CD4-positive, CD25-positive, alpha-beta regulatory T cell (primary cell): Measurements from ENCODE around the gene MRPL20. TPM values are rescaled to one million over a fixed set of nuclear protein-coding genes. Genes with fewer than 3 reads are reported as not detected.
"Not testable (repeated sequence)": the region's sequence is repeated elsewhere in the genome, so short reads cannot be mapped to it uniquely, and the experiment has no call there.

ENCODE experiments used
- ATAC-seq, 2 donors: fragments of 150-1000 bp; cut with Tn5 transposase; one replicate each; pipeline ENCODE4 v1.10.0; 2021; ENCODE audit warnings: low read depth in 2 of 2, moderate number of reproducible peaks in 2 of 2, moderate library complexity in 1 of 2
- DNase-seq, 3 donors: peaks; one replicate each; pipeline versions ENCODE4 v3.0.0 to v3.0.0-alpha.2; 2012 to 2022; ENCODE audit warnings: mixed read lengths in 1 of 3
- H3K27ac ChIP-seq: one replicate; pipeline ENCODE4 v1.7.0; 2013; ENCODE audit warnings: mild to moderate bottlenecking, low read length; ENCODE audit not compliant: insufficient read depth, poor library complexity, severe bottlenecking
- H3K27me3 ChIP-seq: one replicate; pipeline ENCODE4 v1.7.0; 2013; ENCODE audit warnings: low read length; ENCODE audit not compliant: control insufficient read depth, insufficient read depth
- H3K36me3 ChIP-seq: one replicate; pipeline ENCODE4 v1.7.0; 2013; ENCODE audit warnings: mild to moderate bottlenecking, low read length, moderate library complexity; ENCODE audit not compliant: control insufficient read depth, insufficient read depth
- H3K4me1 ChIP-seq: 2 replicates; pipeline ENCODE4 v1.7.0; 2013; ENCODE audit warnings: mild to moderate bottlenecking, low read length; ENCODE audit not compliant: insufficient read depth, control insufficient read depth, poor library complexity, severe bottlenecking
- H3K4me3 ChIP-seq: one replicate; pipeline ENCODE4 v1.7.0; 2013; ENCODE audit warnings: low read depth, mild to moderate bottlenecking, low read length, moderate library complexity
- H3K9me3 ChIP-seq, 2 experiments: 1 replicate in 1 of 2; 2 replicates in 1 of 2; pipeline ENCODE4 v1.7.0; 2013; ENCODE audit warnings: low read length in 2 of 2, mild to moderate bottlenecking in 1 of 2, moderate library complexity in 1 of 2; ENCODE audit not compliant: control insufficient read depth in 2 of 2
- H3K27ac Mint-ChIP-seq, 3 donors: one replicate each; pipeline ENCODE4 v1.8.0; 2020 to 2022; ENCODE audit warnings: mild to moderate bottlenecking in 3 of 3, mixed read lengths in 3 of 3, moderate library complexity in 2 of 3
- H3K27me3 Mint-ChIP-seq: one replicate; pipeline ENCODE4 v1.8.0; 2022; ENCODE audit warnings: mild to moderate bottlenecking, mixed read lengths
- H3K36me3 Mint-ChIP-seq: one replicate; pipeline ENCODE4 v1.8.0; 2020; ENCODE audit warnings: mixed read lengths
- H3K4me1 Mint-ChIP-seq, 4 donors: one replicate each; pipeline ENCODE4 v1.8.0; 2020 to 2022; ENCODE audit warnings: mixed read lengths in 4 of 4, mild to moderate bottlenecking in 1 of 4
- H3K4me3 Mint-ChIP-seq, 4 donors: one replicate each; pipeline ENCODE4 v1.8.0; 2020 to 2022; ENCODE audit warnings: mild to moderate bottlenecking in 4 of 4, mixed read lengths in 4 of 4, moderate library complexity in 3 of 4
- H3K9me3 Mint-ChIP-seq, 7 donors: one replicate each; pipeline ENCODE4 v1.8.0; 2020 to 2022; ENCODE audit warnings: mixed read lengths in 7 of 7, mild to moderate bottlenecking in 3 of 7, moderate library complexity in 2 of 7
- polyA plus RNA-seq, 4 donors: library from polyadenylated mRNA; unstranded; fragments of 300-500 nt; fragmentation: Illumina TruSeq; gene quantifications; one replicate each; pipeline ENCODE4 v1.2.3, GENCODE V29; 2021
- total RNA-seq: library from RNA; stranded (reverse); gene quantifications from one replicate; pipeline ENCODE4 v1.2.3, GENCODE V29; 2022

Gene MRPL20
- total RNA-seq (83.4 TPM), polyA plus RNA-seq (100 to 1,000 TPM; 162 to 188 (median 178) TPM)

DNA sequence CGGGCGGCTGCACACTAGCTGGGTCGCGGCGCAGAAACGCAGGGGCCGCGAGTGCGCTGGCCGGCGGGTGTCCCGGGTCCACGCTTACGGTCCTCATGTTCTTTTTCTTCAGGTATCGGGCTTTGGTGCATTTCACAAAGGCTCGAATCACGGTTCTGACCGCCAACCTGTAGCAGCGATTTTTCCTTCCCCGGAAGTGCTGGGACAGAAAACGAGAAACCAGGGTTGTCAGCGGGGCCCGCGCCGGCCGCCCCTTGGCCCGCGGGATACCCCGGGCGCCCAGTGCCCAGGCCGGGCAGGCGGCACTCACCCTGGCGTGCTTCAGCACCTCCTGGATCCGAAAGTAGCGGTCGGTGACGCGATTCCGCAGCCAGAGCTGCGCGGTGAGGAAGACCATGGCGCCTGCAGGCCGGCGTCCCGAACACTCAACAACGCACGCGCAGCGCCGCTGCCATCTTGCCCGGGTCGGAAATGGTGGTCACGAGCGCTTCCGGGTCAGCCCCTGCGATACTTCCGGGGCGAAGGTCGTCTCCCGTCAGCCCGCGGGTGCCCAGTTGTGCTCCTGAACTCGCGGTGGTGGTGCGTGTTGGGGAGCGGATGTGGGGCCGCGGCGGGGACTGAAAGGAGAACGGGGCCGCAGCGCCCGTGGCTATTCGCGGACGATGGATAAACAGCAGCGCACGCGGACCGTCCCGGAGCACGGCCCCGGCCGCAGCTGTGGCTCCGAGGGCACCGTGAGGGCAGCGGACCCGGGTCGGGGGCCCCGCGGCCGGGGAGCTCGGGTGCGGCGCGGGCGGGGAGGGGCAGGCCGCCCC is at the start of gene MRPL20:
Gene MRPL20, minus strand, starts transcription at position 473 of the 815 bp plus-strand sequence. Its CDS starts 76 bp downstream, at position 397.
- peak; percentile 95 to 97 (median 96) for DNase-seq

DNA sequence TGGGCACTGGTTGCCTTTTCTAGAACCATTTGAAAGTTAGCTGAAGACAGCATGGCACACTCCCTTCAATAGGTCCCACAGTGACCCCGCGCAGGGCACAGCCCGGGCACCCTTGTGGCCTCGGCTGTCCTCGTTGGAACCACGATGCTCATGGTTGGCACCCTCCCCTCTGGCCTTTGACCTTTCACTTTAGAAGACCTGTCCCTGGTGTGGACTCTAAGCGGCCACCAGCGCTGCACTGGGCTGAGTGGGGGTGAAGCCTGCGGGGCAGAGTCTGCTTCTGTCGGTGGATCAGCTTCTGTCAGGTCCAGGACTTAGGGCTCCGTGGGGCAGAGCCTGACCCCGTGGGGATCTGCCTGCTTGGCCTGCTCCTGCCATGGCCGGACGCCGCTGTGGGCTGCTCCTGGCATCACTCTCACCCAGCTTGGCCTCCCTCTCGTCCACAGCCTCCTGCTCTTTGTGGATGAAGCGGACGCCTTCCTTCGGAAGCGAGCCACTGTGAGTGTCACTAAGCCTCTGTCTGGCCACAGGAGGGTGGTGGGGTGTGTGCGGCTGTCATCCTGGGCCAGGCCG is 49.7 kb upstream of the MRPL20 start:
- H3K27me3 Mint-ChIP-seq, H3K27ac Mint-ChIP-seq, H3K9me3 ChIP-seq, H3K4me3 Mint-ChIP-seq, DNase-seq, H3K9me3 Mint-ChIP-seq, H3K4me3 ChIP-seq, H3K27me3 ChIP-seq, H3K27ac ChIP-seq, H3K4me1 Mint-ChIP-seq, H3K36me3 Mint-ChIP-seq, H3K4me1 ChIP-seq, H3K36me3 ChIP-seq: not testable (repeated sequence)
- ATAC-seq = peak in 1 of 2 donors; percentile 33

More for the DNA sequence above, at the start of gene MRPL20:
- peaks cover 23% of the 10 kb centered on the region for H3K36me3 ChIP-seq
- Mint-ChIP-seq H3K36me3 (peaks cover 15% of the 10 kb centered on the region), H3K27ac (peak within 1 kb of the TSS; percentile 86 to 97 (median 93)), H3K4me1 (peaks cover 0 to 57% (median 14%) of the 10 kb centered on the region in 4 donors), H3K27me3 (no peaks in the 10 kb centered on the region), H3K9me3 (no peaks in the 10 kb centered on the region), H3K4me3 (peak within 1 kb of the TSS; percentile 92 to 96 (median 95))
- peak within 1 kb of the TSS; percentile 64 for H3K4me3 ChIP-seq
- no peaks in the 10 kb centered on the region for H3K9me3 ChIP-seq
- H3K27ac ChIP-seq = peak within 1 kb of the TSS; percentile 89
- ATAC-seq = peak; percentile 95 to 97
- H3K27me3 ChIP-seq = no peaks in the 10 kb centered on the region
- H3K4me1 ChIP-seq = peaks cover 20% of the 10 kb centered on the region

DNA sequence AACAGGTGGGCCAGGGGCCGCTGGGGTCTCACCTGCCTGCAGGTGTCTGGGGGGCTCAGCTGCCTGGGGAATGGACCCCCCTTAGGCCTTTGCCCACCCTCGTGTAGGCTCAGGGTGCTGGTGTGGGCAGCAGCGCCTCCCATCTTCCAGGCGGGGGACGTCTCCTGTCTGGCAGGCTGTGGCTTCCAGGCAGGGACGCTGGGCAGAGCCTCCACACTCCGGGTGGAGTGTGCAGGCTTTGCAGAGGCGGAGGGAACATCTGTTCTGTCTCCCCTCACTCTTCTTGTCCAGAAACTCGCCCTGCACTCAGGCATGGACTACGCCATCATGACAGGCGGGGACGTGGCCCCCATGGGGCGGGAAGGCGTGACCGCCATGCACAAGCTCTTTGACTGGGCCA is 48.8 kb upstream of the MRPL20 start:
- H3K4me3 ChIP-seq, DNase-seq, H3K9me3 ChIP-seq, H3K36me3 ChIP-seq, H3K4me1 ChIP-seq, ATAC-seq, H3K27ac ChIP-seq, H3K9me3 Mint-ChIP-seq, H3K27me3 Mint-ChIP-seq, H3K4me1 Mint-ChIP-seq, H3K4me3 Mint-ChIP-seq, H3K27ac Mint-ChIP-seq, H3K36me3 Mint-ChIP-seq, H3K27me3 ChIP-seq: not testable (repeated sequence)

DNA sequence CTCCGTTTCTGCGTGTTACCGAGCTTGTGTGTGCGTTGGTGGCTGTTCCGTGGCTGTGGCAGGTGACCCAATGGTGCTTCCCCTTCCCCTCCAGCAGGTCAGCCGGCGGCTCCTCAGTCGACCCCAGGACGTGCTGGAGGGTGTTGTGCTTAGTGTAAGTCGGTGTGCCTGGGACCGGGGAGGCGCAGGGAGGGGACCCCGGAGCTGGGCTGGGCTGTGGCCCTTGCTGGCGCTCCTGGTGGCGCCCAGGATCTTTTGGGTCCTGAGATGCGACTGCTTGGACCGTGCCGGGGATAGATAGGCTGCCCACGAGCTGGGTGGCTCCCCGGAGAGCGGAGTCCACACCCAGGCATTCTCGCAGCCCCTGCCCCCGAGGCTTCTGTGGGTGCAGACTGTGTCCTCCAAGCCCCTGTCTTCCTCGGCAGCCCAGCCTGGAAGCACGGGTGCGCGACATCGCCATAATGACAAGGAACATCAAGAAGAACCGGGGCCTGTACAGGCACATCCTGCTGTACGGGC is 48.3 kb upstream of the MRPL20 start:
- DNase-seq = no peak
- H3K36me3 ChIP-seq = no peaks in the 10 kb centered on the region

DNA sequence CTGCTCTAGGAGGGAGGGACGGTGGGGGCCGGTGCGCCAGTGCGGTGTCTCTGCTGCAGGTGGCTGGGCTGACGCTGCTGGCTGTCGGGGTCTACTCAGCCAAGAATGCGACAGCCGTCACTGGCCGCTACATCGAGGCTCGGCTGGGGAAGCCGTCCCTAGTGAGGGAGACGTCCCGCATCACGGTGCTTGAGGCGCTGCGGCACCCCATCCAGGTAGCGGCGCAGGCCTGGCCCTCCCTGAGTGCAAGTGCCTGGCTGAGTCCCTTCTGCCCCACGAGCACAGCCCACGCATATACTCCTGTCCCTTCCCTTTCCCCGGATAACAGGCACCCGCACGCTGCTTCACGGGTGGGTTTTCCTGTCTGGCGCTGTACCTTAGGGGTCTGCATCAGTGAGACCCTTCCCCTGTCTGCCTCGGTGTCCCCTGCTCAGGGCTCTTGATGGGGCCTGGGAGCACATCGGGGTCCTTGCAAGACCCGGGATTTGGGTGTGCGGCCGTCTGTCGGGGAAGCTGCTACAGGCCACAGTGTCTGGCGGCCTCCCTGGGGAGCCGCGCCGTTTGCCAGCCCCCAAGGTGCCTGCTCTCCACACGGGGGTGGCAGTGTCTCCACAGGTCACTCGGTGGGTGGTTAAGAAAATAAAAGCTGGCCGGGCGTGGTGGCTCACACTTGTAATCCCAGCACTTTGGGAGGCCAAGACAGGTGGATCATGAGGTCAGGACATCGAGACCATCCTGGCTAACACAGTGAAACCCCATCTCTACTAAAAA is 47.4 kb upstream of the MRPL20 start:
- not testable (repeated sequence) for H3K9me3 ChIP-seq, H3K27me3 Mint-ChIP-seq, H3K27ac ChIP-seq, H3K36me3 ChIP-seq, H3K9me3 Mint-ChIP-seq, H3K27ac Mint-ChIP-seq, H3K4me3 ChIP-seq, DNase-seq, H3K36me3 Mint-ChIP-seq, H3K27me3 ChIP-seq, H3K4me1 Mint-ChIP-seq, H3K4me1 ChIP-seq, ATAC-seq, H3K4me3 Mint-ChIP-seq

More for the DNA sequence above, 48.3 kb upstream of the MRPL20 start:
- no peaks in the 10 kb centered on the region for H3K9me3 Mint-ChIP-seq
- no peaks in the 10 kb centered on the region for H3K36me3 Mint-ChIP-seq
- H3K27ac Mint-ChIP-seq = no peak overlapping the region
- no peaks in the 10 kb centered on the region for H3K4me1 ChIP-seq
- no peak overlapping the region for H3K4me3 Mint-ChIP-seq
- H3K27me3 ChIP-seq = no peaks in the 10 kb centered on the region
- no peaks in the 10 kb centered on the region for H3K9me3 ChIP-seq
- H3K4me3 ChIP-seq = no peak overlapping the region
- H3K27me3 Mint-ChIP-seq = no peaks in the 10 kb centered on the region
- no peaks in the 10 kb centered on the region for H3K4me1 Mint-ChIP-seq
- no peak for ATAC-seq
- H3K27ac ChIP-seq = no peak overlapping the region

DNA sequence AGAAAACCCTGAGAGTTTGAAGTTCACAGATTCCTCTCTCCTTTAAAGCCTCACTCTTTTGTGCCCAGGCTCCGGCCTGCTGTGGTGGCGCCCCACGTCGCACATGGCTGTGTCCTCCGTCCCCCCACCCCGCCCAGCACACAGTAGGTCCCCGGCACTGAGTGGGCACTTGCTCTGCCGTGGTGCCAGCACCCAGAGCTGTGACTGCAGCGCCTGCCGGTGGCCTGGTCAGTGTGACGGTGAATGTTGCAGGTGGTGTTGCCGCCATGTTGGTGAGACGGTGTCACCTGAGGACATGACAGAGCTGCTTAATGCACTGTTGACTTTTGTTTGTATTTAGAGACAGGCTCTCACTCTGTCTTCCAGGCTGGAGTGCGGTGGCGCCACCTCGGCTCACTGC is 45.8 kb upstream of the MRPL20 start:
- H3K36me3 Mint-ChIP-seq = no peaks in the 10 kb centered on the region
- no peaks in the 10 kb centered on the region for H3K4me1 Mint-ChIP-seq
- Histone ChIP-seq H3K4me3 (no peak overlapping the region), H3K27me3 (no peaks in the 10 kb centered on the region), H3K27ac (no peak overlapping the region), H3K4me1 (no peaks in the 10 kb centered on the region), H3K9me3 (no peaks in the 10 kb centered on the region), H3K36me3 (no peaks in the 10 kb centered on the region)
- H3K4me3 Mint-ChIP-seq = no peak overlapping the region
- H3K27me3 Mint-ChIP-seq = no peaks in the 10 kb centered on the region
- no peaks in the 10 kb centered on the region for H3K9me3 Mint-ChIP-seq
- no peak for ATAC-seq
- DNase-seq = no peak
- H3K27ac Mint-ChIP-seq = no peak overlapping the region

DNA sequence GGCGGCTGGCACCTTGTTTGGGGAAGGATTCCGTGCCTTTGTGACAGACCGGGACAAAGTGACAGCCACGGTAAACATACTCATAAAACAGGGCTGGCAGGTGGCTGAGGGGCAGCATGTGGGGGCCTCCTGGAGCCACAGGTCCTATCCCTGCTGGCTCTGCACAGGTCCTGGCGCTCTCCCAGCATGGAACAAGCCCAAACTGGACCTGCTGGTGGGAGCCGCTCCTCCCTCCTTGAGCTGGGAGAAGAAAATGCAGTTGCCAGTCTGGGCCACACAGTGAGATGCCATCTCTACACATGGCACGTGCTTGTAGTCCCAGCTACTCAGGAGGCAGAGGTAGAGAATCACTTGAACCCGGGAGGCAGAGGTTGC is 45.3 kb upstream of the MRPL20 start:
- H3K27ac ChIP-seq, ATAC-seq, DNase-seq, H3K4me3 Mint-ChIP-seq, H3K4me1 ChIP-seq, H3K4me3 ChIP-seq, H3K4me1 Mint-ChIP-seq, H3K27me3 ChIP-seq, H3K36me3 Mint-ChIP-seq, H3K9me3 Mint-ChIP-seq, H3K27me3 Mint-ChIP-seq, H3K9me3 ChIP-seq, H3K27ac Mint-ChIP-seq, H3K36me3 ChIP-seq: not testable (repeated sequence)
